Measurements from ENCODE around the gene SPTB. TPM values are rescaled to one million over a fixed set of nuclear protein-coding genes. Genes with fewer than 3 reads are reported as not detected.

The SPTB gene
- total and polyA plus RNA-seq, 9 of the 15 experiments (the other 6 are each of a cell fraction or from before 2014, with no cell fraction given) = 0.21 to 45.9 (median 11.7) TPM

DNA sequence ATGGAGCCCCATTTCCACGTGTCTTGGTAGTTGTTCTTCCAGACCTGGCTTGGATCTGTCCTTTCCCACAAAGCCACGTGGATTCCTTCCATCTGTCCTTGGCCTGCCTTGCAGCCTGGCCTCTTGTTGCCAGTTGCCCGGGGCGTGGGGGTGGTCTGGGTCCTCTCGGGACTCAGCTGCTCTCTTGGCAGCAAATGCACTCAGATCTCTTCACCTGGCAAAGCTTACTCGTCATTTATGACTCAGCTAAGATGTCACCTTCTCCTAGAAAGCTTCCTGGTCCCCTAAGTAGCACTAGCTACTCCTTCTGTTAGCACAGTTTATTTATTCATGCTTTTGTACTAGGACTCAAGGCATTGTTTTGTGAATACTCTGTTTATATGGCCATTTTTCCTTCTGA is 161.8 kb downstream of the SPTB start (continued):
- TF ChIP-seq, protein P1, sequence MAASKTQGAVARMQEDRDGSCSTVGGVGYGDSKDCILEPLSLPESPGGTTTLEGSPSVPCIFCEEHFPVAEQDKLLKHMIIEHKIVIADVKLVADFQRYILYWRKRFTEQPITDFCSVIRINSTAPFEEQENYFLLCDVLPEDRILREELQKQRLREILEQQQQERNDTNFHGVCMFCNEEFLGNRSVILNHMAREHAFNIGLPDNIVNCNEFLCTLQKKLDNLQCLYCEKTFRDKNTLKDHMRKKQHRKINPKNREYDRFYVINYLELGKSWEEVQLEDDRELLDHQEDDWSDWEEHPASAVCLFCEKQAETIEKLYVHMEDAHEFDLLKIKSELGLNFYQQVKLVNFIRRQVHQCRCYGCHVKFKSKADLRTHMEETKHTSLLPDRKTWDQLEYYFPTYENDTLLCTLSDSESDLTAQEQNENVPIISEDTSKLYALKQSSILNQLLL (CRISPR knock-in tag; IDR thresholded peaks at IDR 0.05; ENCODE audit: borderline replicate concordance) = no peak

DNA sequence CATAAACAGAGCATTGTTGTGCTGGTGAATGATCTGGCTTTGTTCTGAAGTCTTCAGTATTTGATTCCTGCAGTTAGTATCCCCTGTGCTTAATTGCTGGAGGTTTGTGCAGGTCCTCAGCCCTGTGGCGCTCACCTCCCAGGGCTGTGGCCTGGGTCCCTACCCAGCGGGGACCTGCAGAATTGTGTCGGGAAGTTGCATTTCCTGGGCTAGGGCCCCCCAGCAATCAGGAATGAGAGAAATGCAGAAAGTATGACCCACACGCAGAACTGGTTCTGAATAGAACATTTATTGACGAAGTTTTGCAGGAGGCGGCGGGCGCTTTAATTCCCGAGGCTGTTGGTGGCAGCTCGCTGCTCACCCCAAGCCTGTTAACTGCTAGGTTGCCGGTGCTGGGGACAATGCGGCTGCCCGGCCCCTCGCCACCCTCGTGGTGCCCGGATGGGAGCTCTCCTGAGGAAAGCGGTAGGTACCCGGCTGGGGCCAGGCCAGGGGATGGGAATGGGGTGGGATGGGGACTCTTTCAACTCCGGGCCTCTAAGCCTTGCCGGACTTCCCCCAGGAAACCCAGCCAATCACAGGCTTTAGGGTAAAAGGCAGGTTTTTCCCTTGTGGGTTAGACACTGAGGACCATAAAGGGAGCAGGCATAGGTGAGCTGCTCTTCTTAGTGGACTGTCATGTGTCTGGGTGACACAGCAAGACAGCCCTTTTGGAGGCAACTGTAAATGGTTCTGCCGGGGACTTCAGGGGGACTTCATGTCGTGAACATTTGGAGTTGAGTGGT is 163.9 kb downstream of the SPTB start:
- Histone ChIP-seq H2AFZ (ENCODE audit: low read depth, low read length) (no peak overlapping the region), H3K9me3 (replicated peaks; ENCODE audit: control insufficient read depth, insufficient read depth, low read depth, low read length) (no peaks in the 10 kb centered on the region), H3K9me1 (ENCODE audit: control insufficient read depth, insufficient read depth, low read length) (no peaks in the 10 kb centered on the region), H3K79me2 (ENCODE audit: control insufficient read depth, insufficient read depth, low read length) (no peaks in the 10 kb centered on the region), H3K9ac (ENCODE audit: insufficient read depth in 1 of 2, low read depth in 2 of 2, low read length in 2 of 2) (no peak overlapping the region), H3K36me3 (ENCODE audit: control insufficient read depth, insufficient read depth, low read length) (no peaks in the 10 kb centered on the region), H3K27ac (ENCODE audit: extremely low read depth, low read depth, low read length) (no peak overlapping the region), H3K4me3 (no peak overlapping the region), H3K27me3 (ENCODE audit: control insufficient read depth in 2 of 2, insufficient read depth in 2 of 2, low read length in 2 of 2) (peaks cover 0 to 32% of the 10 kb centered on the region in 2 experiments; a peak in 3 of 5 replicates), H3K4me2 (ENCODE audit: insufficient read depth, low read length) (no peak overlapping the region), H4K20me1 (replicated peaks; ENCODE audit: control insufficient read depth, insufficient read depth, low read length) (no peaks in the 10 kb centered on the region), H3K4me1 (replicated peaks in 1 of 2; ENCODE audit: control insufficient read depth in 2 of 2, insufficient read depth in 2 of 2, low read length in 2 of 2) (no peaks in the 10 kb centered on the region)
- ChIA-PET POLR2A (no interaction called here), CTCF (ENCODE audit: low intra/inter-chr PET ratio) (no interaction called here)
- in situ Hi-C loops (cut with MboI) (no loop called here), intact Hi-C loops (cut with micrococcal nuclease) (no loop called here)
- ATAC-seq (no peak), DNase-seq (ENCODE audit: extremely low read depth in 1 of 4, low spot score in 3 of 4) (no peak), FAIRE-seq (no peak)
- no TSS peak for BruUV-seq (replicated peaks)
- TF ChIP-seq TRIM28 (IDR thresholded peaks at IDR 0.05) (no peak), NCOR1 (IDR thresholded peaks at IDR 0.05) (no peak), DACH1 (IDR thresholded peaks at IDR 0.05; ENCODE audit: partially characterized antibody) (no peak)
- 8% methylated on average over 15 of the region's 22 CpGs for WGBS (ENCODE audit: insufficient coverage, low coverage, missing lambda C conversion rate)

All from K562 (cell line).